Stomach (tissue), 4 donors: ENCODE results near the gene STK33.

Experiments
- EP300 ChIP-seq: sonication (generic); formaldehyde crosslinking; IDR thresholded peaks from one replicate; pipeline ENCODE4 v1.6.1; 2017; ENCODE audit warnings: antibody characterized with exemption
- POLR2A ChIP-seq, 4 donors: fragments of 450-650 bp; IDR thresholded peaks; one replicate each; pipeline ENCODE4 v1.6.1; 2016; ENCODE audit warnings: antibody characterized with exemption in 4 of 4, control low read depth in 2 of 4, mild to moderate bottlenecking in 1 of 4, moderate library complexity in 1 of 4
- POLR2AphosphoS5 ChIP-seq, 3 donors: sonication (generic); formaldehyde crosslinking; IDR thresholded peaks; one replicate each; pipeline ENCODE4 v1.6.1; 2016; ENCODE audit warnings: antibody characterized with exemption in 3 of 3
- TF ChIP-seq, protein P1 (sequence below), 7 experiments: fragments of 450-650 bp in 4 of 7; fragments of 200-600 bp in 3 of 7; sonication (generic) in 3 of 7; IDR thresholded peaks; one replicate each; pipeline ENCODE4 v1.5.1; 2016 to 2019; ENCODE audit warnings: antibody characterized with exemption in 7 of 7, control low read depth in 2 of 7, mild to moderate bottlenecking in 1 of 7

DNA sequence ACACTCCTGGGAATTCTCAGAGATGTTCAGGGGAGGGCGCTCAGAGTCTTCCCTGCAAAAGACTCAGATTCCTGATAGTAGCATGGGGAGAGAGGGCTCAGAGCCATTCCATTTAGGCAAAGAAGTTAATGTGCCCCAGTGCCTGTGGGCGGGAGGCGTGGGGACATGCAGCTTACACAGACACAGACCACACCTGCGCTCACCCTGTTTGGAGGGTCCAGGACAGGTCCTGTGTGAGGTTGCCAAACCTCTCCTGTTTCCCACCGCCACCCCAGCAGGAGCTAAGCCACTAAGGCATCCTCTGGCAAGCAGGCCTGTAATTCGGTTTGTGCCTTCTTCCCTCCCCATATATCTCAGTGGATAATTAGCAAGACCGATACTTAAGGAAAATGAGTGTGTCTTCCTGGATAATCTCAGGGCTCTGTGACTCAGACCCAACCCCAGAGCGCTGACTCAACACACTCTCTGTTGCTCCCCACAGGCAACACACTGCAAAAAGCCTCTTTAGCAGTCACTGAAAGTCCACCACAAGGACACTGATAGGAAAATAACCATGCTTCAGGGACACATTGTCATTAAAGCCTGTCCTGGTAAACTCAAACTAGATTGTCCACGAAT is 211.5 kb downstream of the STK33 start:
- TF ChIP-seq, protein P1, sequence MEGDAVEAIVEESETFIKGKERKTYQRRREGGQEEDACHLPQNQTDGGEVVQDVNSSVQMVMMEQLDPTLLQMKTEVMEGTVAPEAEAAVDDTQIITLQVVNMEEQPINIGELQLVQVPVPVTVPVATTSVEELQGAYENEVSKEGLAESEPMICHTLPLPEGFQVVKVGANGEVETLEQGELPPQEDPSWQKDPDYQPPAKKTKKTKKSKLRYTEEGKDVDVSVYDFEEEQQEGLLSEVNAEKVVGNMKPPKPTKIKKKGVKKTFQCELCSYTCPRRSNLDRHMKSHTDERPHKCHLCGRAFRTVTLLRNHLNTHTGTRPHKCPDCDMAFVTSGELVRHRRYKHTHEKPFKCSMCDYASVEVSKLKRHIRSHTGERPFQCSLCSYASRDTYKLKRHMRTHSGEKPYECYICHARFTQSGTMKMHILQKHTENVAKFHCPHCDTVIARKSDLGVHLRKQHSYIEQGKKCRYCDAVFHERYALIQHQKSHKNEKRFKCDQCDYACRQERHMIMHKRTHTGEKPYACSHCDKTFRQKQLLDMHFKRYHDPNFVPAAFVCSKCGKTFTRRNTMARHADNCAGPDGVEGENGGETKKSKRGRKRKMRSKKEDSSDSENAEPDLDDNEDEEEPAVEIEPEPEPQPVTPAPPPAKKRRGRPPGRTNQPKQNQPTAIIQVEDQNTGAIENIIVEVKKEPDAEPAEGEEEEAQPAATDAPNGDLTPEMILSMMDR (IDR thresholded peaks at IDR 0.05) = no peak
- TF ChIP-seq EP300 = no peak
- TF ChIP-seq POLR2A (IDR thresholded peaks at IDR 0.05) = no peak
- no peak for TF ChIP-seq POLR2AphosphoS5 (IDR thresholded peaks at IDR 0.05)
